ENCODE data around the gene POU6F1. TPM values are rescaled to one million over a fixed set of nuclear protein-coding genes. Genes with fewer than 3 reads are reported as not detected.

POU6F1 gene
- total and polyA plus RNA-seq, 2 of the 8 experiments (the other 6 are each of a cell fraction or from before 2014, with no cell fraction given) = 5.6 to 8.7 TPM

DNA sequence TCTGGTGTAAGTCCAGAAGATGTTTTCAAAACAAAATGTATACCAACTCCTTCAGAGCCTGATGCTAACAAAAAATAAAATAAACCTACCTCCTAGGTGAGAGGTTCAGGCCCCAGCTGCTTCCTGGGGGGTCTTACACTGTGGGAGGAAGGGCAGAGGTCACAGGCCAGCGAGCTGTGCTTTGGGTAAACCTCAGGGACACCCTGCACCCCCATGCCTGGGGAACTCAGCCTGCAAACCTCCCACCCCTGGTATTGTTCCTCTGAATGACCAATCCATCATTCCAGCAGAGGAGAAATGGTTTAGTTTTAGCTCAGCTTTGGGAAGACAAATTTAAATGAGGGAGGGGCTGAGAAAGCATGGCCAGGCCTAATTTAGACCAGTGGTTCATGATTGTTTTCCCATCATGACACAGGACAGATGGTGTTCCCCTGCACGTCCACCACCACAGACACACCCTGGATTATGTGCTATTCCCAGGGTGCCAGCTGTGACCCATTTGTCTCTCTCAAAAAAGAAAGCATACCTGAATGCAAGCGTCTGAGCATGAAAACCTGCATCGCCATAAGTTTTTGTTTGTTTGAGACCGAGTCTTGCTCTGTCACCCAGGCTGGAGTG, 30.4 kb downstream of the POU6F1 start (continued):
- TF ChIP-seq, protein P1, sequence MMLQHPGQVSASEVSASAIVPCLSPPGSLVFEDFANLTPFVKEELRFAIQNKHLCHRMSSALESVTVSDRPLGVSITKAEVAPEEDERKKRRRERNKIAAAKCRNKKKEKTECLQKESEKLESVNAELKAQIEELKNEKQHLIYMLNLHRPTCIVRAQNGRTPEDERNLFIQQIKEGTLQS (IDR thresholded peaks at IDR 0.05; ENCODE audit: insufficient read depth, low read depth, low read length) = no peak

All from H1 (cell line).